ENCODE measurements around the gene CTNNBL1.

DNA sequence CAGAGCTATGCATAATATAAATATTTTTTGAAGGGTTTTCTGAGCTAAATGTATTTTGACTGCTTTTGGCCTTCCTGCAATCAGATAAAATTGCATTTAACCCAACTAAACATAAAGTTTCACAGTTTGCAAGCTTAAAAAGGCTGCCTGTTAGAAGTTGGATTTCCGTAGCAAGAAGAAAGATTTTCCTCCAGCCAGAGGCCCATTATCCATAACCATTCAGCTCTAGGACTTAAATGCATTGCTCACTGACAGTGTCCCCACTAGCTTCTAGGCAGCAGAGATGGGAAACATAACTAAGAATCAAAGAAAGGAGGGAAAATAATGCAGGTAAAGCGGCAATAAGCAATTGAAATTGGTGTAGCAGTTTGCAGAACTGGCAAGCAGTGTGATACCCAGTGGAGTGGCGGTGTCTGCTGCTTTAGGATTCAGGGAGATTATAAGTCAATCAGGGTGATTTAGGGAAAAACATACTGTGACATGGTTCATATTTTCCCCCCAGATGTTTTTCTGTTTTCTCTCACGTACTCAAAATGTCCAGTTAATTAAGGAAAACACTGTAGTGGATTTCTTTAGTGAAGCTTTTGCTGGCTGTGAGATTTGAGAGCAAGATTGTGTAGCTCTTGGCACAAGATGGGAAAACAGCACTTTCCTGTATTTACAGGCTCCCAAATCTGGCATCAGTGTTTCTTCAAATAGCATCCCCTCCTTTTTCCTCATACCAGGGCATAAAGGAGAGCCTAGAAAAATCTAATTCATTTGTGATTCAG lies 69.1 kb downstream of the CTNNBL1 start:
- TF ChIP-seq, protein P1, sequence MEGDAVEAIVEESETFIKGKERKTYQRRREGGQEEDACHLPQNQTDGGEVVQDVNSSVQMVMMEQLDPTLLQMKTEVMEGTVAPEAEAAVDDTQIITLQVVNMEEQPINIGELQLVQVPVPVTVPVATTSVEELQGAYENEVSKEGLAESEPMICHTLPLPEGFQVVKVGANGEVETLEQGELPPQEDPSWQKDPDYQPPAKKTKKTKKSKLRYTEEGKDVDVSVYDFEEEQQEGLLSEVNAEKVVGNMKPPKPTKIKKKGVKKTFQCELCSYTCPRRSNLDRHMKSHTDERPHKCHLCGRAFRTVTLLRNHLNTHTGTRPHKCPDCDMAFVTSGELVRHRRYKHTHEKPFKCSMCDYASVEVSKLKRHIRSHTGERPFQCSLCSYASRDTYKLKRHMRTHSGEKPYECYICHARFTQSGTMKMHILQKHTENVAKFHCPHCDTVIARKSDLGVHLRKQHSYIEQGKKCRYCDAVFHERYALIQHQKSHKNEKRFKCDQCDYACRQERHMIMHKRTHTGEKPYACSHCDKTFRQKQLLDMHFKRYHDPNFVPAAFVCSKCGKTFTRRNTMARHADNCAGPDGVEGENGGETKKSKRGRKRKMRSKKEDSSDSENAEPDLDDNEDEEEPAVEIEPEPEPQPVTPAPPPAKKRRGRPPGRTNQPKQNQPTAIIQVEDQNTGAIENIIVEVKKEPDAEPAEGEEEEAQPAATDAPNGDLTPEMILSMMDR (IDR thresholded peaks at IDR 0.05) = no peak
- no peak for TF ChIP-seq POLR2A (IDR thresholded peaks at IDR 0.05)
